ENCODE results near the gene E2F2. TPM values are rescaled to one million over a fixed set of nuclear protein-coding genes. Genes with fewer than 3 reads are reported as not detected.

Gene E2F2
- total RNA-seq, 4 donors from 2014 or later: 0.10 to 0.27 (median 0.17) TPM; not detected in 1

GRCh38 chr1:23566304-23566703 lies 35.3 kb upstream of the E2F2 start:
- H3K9me3 ChIP-seq: no peaks in the 10 kb centered on the region
- H3K36me3 ChIP-seq: no peaks in the 10 kb centered on the region
- TF ChIP-seq POLR2A (IDR thresholded peaks at IDR 0.05): no peak
- TF ChIP-seq, protein P1, sequence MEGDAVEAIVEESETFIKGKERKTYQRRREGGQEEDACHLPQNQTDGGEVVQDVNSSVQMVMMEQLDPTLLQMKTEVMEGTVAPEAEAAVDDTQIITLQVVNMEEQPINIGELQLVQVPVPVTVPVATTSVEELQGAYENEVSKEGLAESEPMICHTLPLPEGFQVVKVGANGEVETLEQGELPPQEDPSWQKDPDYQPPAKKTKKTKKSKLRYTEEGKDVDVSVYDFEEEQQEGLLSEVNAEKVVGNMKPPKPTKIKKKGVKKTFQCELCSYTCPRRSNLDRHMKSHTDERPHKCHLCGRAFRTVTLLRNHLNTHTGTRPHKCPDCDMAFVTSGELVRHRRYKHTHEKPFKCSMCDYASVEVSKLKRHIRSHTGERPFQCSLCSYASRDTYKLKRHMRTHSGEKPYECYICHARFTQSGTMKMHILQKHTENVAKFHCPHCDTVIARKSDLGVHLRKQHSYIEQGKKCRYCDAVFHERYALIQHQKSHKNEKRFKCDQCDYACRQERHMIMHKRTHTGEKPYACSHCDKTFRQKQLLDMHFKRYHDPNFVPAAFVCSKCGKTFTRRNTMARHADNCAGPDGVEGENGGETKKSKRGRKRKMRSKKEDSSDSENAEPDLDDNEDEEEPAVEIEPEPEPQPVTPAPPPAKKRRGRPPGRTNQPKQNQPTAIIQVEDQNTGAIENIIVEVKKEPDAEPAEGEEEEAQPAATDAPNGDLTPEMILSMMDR (IDR thresholded peaks at IDR 0.05): no peak
- intact Hi-C loops (cut with DNase I): no loop called here
- H3K4me3 ChIP-seq (replicated peaks in 1 of 3): no peak overlapping the region
- no peak for DNase-seq
- H3K4me1 ChIP-seq: peaks cover 52 to 62% of the 10 kb centered on the region in 2 donors
- no peaks in the 10 kb centered on the region for H3K27me3 ChIP-seq
- H3K27ac ChIP-seq: peak overlapping the region in 2 of 3 donors; percentile 98 to 99
- WGBS, 2 donors: 80 to 89% methylated on average over 6 of the region's 6 CpGs

DNA sequence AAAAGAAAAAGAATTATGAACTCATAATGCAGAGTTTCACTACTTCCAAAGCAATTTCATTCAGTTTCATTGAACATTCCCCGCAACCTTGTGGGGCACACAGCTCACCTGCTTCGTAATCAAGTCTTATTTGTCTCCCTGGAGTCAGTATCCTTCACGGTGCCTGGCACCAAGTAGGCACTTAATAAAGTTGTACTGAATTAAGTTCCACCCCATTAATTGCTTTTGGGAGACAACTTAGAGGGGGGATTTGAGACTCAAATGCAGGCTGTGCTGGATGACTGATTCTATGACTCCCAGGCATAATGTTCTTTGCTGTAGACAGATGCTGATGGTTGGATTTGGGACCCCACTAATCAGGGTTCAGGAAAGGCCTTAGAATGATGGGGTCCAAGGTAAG lies 34.7 kb upstream of the E2F2 start:
- no peaks in the 10 kb centered on the region for H3K36me3 ChIP-seq
- TF ChIP-seq, protein P1 (IDR thresholded peaks at IDR 0.05): no peak
- no peak for TF ChIP-seq POLR2A (IDR thresholded peaks at IDR 0.05)
- H3K27me3 ChIP-seq: no peaks in the 10 kb centered on the region
- H3K4me1 ChIP-seq: peaks cover 58 to 67% of the 10 kb centered on the region in 2 donors
- WGBS, 2 donors: 59 to 73% methylated on average over 3 of the region's 3 CpGs
- H3K9me3 ChIP-seq: no peaks in the 10 kb centered on the region
- no peak overlapping the region for H3K4me3 ChIP-seq (replicated peaks in 1 of 3)
- no peak for DNase-seq
- H3K27ac ChIP-seq: peak overlapping the region; percentile 21 to 99 (median 98)
- intact Hi-C loops (cut with DNase I): no loop called here

DNA sequence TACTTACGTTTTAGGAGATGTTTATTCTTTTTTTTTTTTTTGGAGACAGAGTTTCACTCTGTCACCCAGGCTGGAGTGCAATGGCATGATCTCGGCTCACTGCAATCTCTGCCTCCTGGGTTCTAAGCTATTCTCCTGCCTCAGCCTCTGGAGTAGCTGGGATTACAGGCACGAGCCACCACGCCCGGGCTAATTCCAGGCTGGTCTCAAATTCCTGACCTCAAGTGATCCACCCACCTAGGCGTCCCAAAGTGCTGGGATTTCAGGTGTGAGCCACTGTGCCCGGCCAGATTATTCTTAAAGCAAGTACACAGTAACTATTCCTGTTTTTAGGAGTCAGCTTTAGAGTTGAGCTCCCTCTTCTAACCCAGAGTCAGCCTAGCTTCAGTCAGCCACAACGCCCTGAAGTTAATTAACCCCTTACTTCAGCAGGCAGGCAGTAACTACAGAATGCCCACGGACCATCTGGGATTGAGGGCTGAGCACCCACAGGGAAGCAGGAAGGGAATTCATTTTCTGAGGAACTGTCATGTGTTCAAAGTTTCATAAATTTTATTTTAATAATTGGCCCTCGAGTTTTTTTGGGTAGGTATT lies 33.6 kb upstream of the E2F2 start:
- Histone ChIP-seq H3K4me1 (peaks cover 69 to 75% of the 10 kb centered on the region in 2 donors), H3K9me3 (no peaks in the 10 kb centered on the region), H3K4me3 (replicated peaks in 1 of 3) (no peak overlapping the region), H3K27me3 (no peaks in the 10 kb centered on the region), H3K36me3 (no peaks in the 10 kb centered on the region), H3K27ac (peak overlapping the region; percentile 96 to 99 (median 98))
- peak; percentile 50 to 59 for DNase-seq
- TF ChIP-seq, protein P1 (IDR thresholded peaks at IDR 0.05): no peak
- TF ChIP-seq POLR2A (IDR thresholded peaks at IDR 0.05): no peak
- intact Hi-C loops (cut with DNase I): no loop called here
- 30 to 47% methylated on average over 10 of the region's 10 CpGs for WGBS, 2 donors

GRCh38 chr1:23563755-23564374 lies 32.8 kb upstream of the E2F2 start:
- DNase-seq: no peak
- intact Hi-C loops (cut with DNase I): no loop called here
- TF ChIP-seq, protein P1 (IDR thresholded peaks at IDR 0.05): no peak
- no peak for TF ChIP-seq POLR2A (IDR thresholded peaks at IDR 0.05)
- H3K27me3 ChIP-seq: no peaks in the 10 kb centered on the region
- no peaks in the 10 kb centered on the region for H3K9me3 ChIP-seq
- 94 to 100% methylated on average over 3 of the region's 3 CpGs for WGBS, 2 donors
- peak overlapping the region; percentile 96 to 99 (median 98) for H3K27ac ChIP-seq
- H3K4me3 ChIP-seq (replicated peaks in 1 of 3): no peak overlapping the region
- peaks cover 65 to 68% of the 10 kb centered on the region in 2 donors for H3K4me1 ChIP-seq
- H3K36me3 ChIP-seq: peaks cover 0 to 3% of the 10 kb centered on the region in 2 donors

- Histone ChIP-seq H3K27me3 (no peaks in the 10 kb centered on the region), H3K4me1 (peaks cover 61 to 62% of the 10 kb centered on the region in 2 donors), H3K36me3 (peaks cover 4 to 11% of the 10 kb centered on the region in 2 donors), H3K4me3 (replicated peaks in 1 of 3) (no peak overlapping the region), H3K9me3 (no peaks in the 10 kb centered on the region), H3K27ac (peak overlapping the region; percentile 96 to 99 (median 98))
- no peak for TF ChIP-seq POLR2A (IDR thresholded peaks at IDR 0.05)
- TF ChIP-seq, protein P1 (IDR thresholded peaks at IDR 0.05): no peak
- WGBS, 2 donors: 59 to 68% methylated on average over 9 of the region's 9 CpGs
- no peak for DNase-seq
- intact Hi-C loops (cut with DNase I): no loop called here
Observed at GRCh38 chr1:23563003-23563402, 32.0 kb upstream of the E2F2 start.

All from thyroid gland (tissue), 4 donors.